ENCODE measurements around the gene USP34. TPM values are rescaled to one million over a fixed set of nuclear protein-coding genes. Genes with fewer than 3 reads are reported as not detected.

USP34 gene
- total RNA-seq, 1 donor from 2014 or later = 39.8 TPM

DNA sequence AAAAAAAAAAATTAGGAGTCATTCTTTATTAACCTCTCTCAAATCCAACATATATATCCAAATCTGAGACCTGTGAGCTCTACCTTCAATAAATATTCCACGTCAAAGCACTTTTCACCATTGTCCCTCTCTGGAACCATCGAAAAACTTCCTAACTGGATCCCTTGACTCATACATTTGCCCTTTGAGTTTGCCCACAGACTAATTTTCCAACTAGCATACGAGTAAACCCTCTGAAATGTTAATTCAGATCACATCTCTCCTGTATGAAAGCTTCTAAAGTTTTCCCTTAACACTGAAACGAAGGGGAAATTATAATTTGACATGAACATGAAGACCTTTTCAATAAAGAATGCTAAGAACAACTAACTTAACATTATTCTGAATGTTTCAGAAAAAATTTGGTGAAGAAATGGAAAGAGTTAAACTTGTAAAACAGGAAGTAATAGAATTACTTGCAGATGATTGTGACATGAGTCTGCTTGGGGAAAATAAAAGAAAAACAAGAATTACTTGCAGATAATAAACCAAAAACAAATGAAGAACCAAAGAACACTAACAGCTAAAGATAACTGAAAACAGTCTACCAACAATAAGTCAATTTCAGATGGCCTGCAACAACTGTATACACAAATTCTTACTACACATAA is 198.3 kb downstream of the USP34 start:
- DNase-seq = no peak
- intact Hi-C loops (cut with micrococcal nuclease) = no loop called here
- ATAC-seq = no peak

DNA sequence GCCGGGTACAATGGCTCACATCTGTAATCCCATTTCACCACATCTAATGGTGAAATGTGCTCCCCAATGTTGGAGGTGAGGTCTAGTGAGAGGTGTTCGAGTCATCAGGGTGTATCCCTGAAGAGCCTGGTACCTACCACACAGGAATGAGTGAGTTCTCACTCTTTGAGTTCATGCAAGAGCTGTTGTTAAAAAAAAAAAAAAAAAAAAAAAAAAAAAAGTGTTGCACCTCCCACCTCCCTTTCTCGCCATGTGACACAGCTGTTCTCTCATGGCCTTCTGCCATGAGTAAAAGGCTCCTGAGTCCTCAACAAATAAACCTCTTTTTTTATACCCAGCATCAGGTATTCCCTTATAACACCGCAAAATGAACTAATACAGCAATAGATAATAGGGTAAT is 202.6 kb downstream of the USP34 start:
- ATAC-seq = no peak
- no peak for DNase-seq
- intact Hi-C loops (cut with micrococcal nuclease) = no loop called here

DNA sequence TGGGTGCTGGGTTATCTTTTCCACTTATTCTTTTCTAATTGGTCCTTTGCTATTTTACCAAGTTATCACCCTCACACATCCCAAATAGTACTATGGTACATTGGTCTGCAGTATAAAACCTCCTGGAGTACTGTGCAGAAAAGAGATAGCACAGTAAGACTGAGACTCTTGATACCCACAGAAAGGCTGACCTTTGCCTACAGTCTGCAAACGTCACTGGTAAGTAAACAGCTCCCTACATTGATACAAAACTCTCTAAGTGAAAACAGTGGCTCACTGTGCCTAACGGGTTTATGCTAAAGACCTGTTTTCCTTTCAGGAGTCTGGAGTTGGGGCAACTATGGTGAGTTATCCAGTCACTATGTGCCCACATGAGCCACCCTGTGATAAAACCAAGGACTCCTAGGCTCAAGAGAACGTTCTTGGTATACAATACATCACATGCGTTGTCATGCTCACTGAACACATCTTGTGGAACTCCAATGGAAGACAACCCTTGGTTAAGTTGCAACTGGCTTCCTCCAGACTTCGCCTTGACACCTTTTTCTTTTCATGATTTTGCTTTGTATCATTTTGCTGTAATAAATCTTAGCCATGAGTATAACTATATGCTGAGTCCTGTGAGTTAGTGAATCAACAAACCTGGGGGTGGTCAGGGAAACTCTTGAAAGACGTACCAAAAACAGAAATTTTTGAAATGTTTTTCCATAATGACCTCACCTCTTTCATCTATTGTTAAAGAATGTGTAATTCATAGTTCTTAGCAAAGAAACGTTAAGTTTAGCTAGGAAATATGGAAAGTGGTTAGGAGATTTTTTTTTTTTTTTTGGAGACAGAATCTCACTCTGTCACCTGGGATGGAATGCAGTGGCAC is 204.0 kb downstream of the USP34 start:
- intact Hi-C loops (cut with micrococcal nuclease) = no loop called here
- ATAC-seq = no peak

DNA sequence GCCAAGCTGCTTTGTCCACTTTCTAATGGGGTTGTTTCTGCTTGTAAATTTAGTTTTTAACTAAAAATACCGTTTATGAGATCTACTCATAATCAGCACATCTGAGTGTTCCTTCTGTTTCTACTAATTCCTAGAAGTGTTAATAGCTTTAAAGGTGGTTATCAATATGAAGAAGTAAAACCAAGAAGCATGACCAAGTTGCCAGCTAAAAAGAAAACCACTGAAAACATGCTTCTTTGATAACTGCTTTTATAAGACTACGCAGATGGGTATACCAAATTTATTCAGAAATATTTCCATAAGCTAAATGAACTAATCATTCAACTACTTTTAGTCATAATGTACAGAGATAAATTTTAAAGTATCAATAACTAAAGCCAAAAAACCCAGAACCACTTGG is 207.1 kb downstream of the USP34 start:
- no peak for ATAC-seq

More for the DNA sequence above, 204.0 kb downstream of the USP34 start:
- no peak for DNase-seq

DNA sequence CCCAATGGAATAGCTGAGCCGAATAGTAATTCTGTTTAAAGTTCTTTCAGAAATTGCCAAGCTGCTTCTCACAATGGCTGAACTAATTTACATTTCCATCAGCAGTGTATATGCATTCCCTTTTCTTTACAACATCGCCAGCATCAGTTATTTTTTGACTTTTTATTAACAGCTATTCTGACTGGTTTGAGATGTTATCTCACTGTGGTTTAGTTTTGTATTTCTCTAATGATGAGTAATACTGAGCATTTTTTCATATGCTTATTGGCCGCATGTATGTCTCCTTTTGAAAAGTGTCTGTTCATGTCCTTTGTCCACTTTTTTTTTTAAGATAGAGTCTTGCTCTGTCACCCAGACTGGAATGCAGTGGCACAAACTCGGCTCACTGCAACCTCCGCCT is 208.2 kb downstream of the USP34 start:
- ATAC-seq (no peak), DNase-seq (no peak)
- intact Hi-C loops (cut with micrococcal nuclease) = no loop called here

More for the DNA sequence above, 207.1 kb downstream of the USP34 start:
- intact Hi-C loops (cut with micrococcal nuclease) = no loop called here
- no peak for DNase-seq

DNA sequence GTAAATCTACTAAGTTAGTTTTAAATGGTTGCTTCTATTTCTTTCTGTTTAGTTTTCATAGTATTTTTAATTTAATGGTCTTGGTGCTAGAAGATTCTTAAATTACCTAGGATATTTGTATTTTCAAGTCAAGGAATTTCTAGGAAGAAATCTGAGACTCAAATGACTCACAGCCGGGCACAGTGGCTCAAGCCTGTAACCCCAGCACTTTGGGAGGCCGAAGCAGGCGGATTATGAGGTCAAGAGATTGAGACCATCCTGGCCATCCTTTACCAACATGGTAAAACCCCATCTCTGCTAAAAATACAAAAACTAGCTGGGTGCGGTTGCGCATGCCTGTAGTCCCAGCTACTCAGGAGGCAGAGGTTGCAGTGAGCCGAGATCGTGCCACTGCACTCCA is 213.4 kb downstream of the USP34 start:
- no peak for ATAC-seq
- DNase-seq = no peak
- intact Hi-C loops (cut with micrococcal nuclease) = no loop called here

DNA sequence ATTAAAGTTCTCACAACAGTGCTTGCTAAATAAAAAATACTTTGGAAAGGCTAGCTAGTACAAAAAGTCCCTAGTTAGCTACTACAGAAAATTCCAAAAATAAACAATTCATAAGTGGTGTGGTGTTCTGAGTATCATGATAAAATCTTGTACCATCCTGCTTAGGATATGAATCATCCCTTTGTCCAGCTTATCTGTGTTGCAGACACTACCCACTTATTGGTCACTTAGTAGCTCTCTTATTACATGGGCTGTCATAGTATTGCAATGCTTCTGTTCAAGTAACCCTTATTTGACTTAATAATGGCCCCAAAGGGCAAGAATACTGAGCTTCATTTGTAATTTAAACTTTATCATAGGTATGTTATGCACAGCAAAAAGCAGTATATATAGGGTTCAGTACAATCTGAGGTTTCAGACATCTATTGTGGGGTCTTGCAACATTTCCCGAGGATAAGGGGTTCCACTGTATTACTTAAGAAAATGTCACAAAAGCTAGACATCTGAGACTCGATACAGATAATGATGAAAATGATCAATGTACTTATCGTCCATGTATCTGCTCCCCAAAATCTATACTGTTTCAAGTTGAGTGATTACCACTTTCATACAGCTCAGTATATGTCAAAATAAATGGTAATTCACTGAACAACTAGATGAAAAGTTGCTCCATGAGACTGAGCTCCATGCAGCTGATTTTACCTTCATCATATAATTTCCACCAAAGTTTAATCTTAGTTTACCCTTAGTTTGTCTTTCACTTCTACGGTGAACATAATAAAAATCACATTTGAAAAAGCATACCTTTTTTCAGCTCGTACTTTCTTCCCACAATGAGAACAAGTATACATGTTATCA is 215.1 kb downstream of the USP34 start:
- peak; percentile 41 for ATAC-seq
- intact Hi-C loops (cut with micrococcal nuclease) = no loop called here
- DNase-seq = no peak

DNA sequence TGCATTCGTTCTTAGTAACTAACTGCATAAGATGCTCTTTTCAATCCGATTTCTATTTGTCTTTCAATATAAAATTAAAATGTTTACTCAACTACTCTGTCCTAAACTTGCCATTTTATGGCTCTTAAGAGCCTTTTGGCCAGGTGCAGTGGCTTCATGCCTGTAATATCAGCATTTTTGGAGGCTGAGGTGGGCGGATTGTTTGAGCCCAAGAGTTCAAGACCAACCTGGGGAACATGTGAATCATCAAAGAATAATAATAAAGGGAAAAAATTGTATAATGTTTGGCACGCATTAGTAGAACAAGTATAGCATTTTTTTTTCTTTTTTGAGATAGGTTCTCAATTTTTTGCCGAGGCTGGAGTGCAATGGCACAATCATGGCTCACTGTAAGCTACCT is 216.4 kb downstream of the USP34 start:
- no peak for DNase-seq
- intact Hi-C loops (cut with micrococcal nuclease) = no loop called here

DNA sequence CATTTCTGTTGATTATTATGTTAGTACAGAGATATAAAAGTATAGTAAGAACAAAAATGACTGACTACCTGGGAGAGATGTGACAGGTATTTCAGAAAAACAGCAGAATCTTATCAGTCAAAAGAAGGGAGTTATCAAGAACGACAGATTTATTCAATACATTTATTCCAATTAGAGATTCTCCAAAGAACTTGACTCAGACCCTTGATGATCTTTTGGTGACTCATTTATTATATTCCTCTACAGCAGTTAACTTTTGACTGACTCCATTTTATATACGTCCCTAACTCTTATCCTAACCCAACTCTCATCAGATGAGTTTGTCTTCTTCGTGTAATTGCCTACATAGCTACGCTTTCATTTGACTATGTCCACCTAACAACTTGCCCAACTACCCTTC is 217.8 kb downstream of the USP34 start:
- no peak for DNase-seq
- intact Hi-C loops (cut with micrococcal nuclease) = no loop called here
- no peak for ATAC-seq

More for the DNA sequence above, 216.4 kb downstream of the USP34 start:
- no peak for ATAC-seq

DNA sequence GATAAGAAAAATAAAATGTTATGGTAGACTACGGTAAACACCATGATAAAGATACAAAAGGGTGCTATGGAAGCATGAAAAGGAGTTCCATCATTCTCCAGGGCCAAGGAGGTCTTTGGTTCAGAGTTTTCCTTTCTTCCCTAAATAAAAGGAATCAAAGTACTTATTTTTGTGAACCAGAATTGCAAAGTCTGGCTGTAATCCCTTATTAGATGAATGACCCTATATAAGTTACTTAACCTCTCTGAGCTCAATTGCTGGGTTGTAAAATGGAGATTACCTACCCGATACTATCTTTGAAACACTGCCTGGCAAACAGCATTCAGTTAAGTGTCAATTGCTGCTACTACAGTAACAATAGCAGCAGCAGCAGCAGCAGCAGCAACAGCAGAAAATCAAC is 218.9 kb downstream of the USP34 start:
- intact Hi-C loops (cut with micrococcal nuclease) = no loop called here
- DNase-seq (no peak), ATAC-seq (no peak)

DNA sequence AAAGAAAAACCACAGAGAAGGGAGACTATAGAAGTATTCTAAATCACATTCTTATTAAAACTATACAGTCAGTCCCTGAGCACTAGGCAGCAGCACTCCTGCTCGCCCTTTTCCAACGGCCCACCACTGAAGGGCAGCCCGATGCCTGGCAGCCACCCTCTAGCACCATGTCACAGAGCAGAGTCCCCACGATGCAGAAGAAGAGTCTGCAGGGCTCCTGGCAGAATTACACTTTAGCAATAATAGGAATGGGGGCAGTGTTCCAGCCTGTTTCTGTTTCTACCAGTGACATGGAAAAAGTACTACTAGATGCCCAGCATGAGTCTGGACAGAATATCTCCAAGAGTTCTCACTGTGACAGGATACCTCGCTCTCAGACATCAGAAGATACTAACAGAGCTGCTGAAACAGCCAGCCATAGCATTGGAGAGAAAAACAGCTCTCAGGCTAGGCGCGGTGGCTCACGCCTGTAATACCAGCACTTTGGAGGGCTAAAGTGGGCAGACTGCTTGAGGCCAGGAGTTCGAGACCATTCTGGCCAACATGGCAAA is 221.3 kb downstream of the USP34 start:
- intact Hi-C loops (cut with micrococcal nuclease) = no loop called here
- ATAC-seq = peak; percentile 90
- DNase-seq = no peak

DNA sequence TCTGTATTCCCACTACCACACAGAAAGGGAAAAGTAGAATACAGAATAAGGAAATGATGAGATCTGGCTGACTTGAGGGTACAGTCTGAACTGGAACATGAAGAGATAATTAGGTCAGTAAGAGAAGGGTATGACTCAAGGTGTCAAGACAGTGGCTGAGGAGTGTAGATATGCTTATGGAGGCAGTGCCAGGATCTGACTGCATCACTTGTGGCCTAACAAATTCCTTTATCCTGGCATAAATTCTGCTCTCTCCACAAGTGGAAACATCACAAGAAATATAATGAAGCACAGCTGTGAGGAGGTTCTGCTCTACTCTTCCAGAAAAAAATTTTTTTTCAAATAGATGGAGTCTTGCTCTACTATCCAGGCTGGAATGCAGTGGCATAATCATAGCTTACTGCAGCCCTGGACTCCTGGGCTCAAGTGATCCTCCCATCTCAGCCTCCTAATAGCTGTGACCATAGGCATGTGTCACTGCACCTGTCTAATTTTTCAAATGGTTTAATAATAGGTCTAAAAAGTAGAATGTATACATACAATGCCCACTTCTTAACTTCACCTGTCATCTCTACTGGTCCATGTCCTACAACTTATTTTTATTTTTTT is 223.6 kb downstream of the USP34 start:
- intact Hi-C loops (cut with micrococcal nuclease) = no loop called here
- DNase-seq (no peak), ATAC-seq (no peak)

DNA sequence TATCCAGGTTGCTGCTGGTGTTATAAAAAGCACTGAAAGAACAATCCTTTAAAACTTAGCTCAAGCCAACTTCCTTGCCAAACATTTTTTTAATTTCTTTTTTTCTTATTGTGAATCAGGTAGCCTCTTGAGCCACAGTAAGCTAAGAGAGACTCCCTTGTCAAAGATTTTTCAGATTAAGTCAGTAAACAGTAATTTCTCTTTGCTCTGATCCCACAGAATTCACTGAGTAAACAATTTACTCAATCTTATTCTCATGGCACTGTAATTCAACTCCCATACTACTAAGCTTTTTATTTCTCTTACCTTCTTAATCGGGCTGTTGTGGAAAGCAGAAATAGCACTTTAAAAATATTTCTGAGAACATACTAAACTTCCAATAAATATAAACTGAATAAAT is 226.2 kb downstream of the USP34 start:
- intact Hi-C loops (cut with micrococcal nuclease) = no loop called here
- no peak for ATAC-seq
- no peak for DNase-seq

DNA sequence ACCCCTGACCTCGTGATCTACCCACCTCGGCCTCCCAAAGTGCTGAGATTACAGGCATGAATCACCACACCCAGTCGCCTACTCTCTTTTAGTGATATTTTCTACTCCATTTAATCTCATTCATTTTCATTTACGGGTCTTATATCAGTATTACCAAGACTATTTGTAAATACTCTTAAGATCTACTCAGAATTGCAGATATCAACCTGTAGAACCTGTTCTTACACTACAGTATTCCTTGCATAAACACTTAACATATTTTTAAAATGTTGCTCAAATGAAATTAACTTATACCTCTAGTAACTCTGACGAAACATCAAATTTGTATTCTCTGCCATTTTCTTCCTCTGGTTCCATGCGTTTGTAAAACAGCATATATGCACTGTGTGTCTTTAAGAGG is 229.6 kb downstream of the USP34 start:
- intact Hi-C loops (cut with micrococcal nuclease) = no loop called here

DNA sequence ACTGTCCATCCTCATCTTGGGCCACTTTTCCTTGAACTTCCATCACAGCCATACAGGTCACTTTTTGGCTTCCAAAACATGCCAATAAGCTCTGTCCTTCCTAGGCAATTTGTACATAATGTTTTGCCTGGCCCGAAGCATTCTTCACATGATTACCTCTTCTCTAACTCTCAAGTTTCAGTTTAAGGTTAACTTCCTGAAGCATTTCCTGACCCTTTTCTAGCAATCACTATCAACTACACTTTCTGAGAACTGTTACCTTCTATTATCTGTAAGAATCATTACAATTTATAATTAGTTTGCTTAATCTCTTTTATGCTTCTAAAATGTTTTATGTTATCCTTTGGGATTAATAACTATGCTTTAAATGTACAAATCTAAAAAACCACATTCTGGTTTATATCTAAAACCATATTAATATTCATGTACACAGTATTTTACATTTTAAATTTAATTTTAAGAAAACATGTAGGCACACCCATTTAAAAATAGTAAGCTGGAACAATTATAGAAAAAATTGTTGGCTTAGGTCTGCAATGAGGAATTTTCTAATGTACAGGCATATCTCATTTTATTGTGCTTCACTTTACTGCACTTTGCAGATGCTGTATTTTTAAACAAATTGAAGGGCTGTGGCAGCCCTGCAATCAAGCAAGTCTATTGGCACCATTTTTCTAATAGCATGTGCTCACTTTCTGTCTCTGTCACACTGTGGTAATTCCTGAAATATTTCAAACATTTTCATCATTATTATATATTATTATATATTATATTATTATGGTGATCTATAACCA is 232.5 kb downstream of the USP34 start:
- intact Hi-C loops (cut with micrococcal nuclease) = no loop called here
- no peak for ATAC-seq

More for the DNA sequence above, 229.6 kb downstream of the USP34 start:
- DNase-seq (no peak), ATAC-seq (no peak)

DNA sequence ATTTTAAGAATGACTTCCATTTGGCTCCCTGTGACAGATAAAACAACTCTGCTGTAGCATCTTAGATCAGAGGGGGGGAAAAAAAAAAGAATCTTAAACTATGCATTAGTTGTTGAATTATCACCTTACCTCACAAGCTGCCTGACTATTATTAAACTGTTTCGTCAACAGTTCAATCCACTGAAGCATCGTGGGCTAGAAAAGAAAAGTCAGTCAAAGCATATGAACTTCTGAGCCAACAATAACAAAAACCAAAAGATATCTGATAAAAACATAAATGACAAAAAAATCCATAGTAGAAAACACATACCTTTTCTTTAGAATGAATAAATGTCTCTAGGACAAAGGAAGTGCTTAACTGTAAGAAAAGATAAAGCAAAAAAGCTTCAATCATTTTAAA is 235.2 kb downstream of the USP34 start:
- intact Hi-C loops (cut with micrococcal nuclease) = no loop called here
- DNase-seq (no peak), ATAC-seq (no peak)

More for the DNA sequence above, 232.5 kb downstream of the USP34 start:
- DNase-seq = no peak

DNA sequence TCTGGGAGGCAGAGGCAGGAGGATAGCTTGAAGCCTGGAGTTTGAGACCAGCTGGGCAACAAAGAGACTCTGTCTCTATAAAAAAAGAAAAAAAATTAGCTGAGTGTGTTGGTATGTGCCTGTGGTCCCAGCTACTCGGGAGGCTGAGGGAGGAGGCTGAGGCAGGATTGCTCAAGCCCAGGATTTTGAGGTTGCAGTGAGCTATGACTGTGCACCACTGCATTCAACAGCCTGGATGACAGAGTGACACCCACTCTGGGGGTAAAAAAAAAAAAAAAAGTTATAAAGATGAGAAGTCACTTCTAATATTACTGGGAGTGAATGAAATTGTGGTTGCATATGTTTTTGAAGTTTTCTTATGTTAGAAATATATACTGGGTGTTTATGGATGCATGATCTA is 237.3 kb downstream of the USP34 start:
- ATAC-seq (no peak), DNase-seq (no peak)
- intact Hi-C loops (cut with micrococcal nuclease) = no loop called here

DNA sequence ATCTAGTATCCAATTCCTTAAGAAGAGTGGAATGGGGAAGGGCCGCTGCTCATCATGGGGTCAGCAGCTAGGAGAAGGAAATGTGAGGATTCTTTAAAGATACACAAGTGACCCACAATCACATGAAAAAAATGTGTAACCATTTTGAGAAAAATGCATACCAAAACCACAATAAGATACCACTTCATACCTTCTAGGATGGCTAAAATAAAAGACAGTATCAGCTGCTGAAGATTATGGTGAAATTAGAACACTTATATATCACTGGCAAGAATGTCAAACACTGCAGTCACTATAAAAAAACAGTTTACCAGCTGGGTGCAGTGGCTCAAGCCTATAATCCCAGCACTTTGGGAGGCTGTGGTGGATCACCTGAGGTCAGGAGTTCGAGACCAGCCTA is 241.0 kb downstream of the USP34 start:
- intact Hi-C loops (cut with micrococcal nuclease) = no loop called here
- ATAC-seq (no peak), DNase-seq (no peak)

Measured in left ventricle myocardium superior (tissue), 1 donor.